ENCODE measurements around the gene RAD51B.
"Not testable (repeated sequence)": the region's sequence is repeated elsewhere in the genome, so short reads cannot be mapped to it uniquely, and the experiment has no call there.

Gene RAD51B

GRCh38 chr14:68752271-68753006 lies 932.9 kb downstream of the RAD51B start:
- DNase-seq = no peak

- DNase-seq = no peak
These were observed 934.1 kb downstream of the RAD51B start for GRCh38 chr14:68753690-68754089.

DNA sequence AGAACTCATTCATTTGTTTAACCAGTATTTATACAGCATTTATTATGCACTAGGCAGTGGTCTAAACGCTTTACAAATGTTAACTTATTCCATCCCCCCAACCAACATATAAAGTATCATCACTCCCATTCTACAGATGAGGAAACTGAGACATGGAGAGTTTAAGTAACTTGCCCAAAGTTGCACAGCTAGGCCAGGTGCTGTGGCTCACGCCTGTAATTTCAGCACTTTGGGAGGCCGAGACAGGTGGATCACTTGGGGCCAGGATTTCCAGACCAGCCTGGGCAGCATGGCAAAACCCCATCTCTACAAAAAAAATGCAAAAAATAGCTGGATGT lies 935.4 kb downstream of the RAD51B start:
- DNase-seq = no peak

GRCh38 chr14:68756000-68756481 lies 936.5 kb downstream of the RAD51B start:
- DNase-seq = no peak

DNA sequence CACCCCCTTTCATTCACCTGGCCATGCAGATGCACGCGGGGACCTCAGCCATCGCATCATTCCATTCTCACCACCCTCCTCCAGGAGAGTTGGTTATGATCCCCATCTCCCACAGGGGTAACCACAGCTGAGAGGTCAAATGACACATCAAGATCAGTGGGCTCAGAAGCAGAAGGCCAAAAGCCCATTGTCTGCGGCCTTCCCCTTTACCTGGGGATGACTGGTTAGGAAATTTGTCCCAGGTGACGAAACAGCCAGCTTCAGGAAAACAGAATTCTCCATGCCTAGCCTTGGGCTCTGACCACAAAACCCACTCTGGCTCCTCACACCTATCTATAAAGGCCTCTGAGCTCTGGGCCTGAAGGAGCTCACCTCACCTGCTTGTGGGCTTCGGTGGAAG lies 937.2 kb downstream of the RAD51B start:
- DNase-seq = no peak

DNA sequence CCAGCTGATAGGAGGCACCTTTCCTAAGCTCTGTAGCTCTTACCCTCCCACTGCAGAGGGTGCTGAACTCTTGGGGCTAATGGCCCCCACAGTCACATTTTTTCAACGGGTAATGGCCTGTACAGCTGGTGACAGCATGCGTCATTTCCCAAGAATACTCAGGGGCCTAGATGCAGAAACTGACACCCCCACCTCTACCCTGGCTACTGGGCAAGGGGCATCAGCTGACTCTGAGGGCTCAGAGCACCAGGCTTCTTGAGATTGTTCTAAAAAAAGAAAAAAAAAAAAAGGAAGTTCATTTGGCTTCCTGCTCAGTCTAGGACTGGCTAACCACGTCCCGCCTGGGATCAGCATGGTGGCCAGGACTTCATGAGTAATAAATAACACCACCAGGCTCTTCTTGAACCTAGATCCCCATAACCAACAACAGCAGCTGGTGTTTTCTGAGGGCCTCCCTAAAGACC lies 938.1 kb downstream of the RAD51B start:
- no peak for DNase-seq

GRCh38 chr14:68758301-68758700 lies 938.7 kb downstream of the RAD51B start:
- DNase-seq = no peak

DNA sequence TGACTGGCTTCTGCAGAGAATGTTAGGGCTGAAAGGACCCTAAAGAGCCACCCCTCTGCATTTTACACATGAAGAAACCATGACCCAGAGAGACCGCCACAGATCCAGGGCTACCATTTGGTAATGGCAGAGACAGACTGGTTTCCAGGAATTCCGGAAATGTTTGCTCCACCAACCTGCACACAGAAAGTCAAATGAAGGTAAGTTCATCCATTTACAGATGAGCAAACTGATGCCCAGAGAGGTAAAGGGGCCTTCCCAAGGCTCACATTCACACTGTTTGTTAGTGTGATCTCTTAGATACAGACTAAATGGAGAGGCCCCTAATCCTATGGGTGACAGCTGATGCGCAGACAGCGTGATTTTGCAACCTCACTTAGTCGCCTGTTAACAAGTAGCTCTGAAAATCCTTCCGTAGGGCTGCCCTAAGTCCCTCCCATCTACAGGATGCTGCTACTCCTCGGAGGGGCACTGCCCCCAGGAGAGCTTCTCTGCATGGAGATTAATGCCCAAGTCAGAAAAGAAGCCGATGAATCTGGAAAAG lies 939.5 kb downstream of the RAD51B start:
- no peak for DNase-seq

DNA sequence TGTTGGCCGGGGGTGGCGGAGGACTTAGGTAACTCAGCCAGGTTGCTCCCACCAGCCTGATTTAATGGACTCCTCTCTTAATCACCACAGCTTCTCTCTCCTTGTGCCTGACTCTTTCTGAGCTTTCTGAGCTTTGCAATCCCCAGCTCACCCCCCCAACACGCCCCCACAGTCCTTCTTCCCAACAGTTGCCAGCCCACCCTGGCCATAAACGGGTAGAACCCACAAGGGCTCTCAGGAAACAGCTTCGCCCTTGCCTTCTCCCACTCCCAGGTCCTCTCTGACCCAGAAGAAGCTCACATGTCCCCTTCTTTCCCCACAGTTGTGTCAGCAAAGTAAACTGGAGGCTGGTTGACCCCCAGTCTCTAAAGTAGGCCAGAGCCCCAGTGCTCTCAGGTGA lies 940.4 kb downstream of the RAD51B start:
- no peak for DNase-seq

- no peak for DNase-seq
These were observed 941.2 kb downstream of the RAD51B start for GRCh38 chr14:68760761-68761160.

DNA sequence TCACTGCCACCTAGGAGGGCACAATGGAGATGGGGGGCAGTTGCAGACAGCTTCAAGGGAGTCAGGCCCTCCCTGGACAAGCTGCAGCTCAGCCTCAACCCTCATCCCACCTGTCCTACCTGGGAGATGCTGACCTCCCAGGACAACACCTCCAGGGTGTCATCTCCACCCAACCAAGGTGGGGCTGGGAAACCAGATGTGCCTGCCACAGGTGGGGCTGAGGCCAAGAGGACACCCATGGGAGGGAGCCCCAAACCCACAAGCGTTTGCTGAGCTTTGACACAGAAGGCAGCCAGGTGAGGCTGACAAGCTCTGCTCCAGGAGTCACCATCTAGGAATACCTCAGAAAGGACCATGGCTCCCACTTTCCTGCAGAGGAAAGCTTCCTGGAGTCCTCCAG lies 941.8 kb downstream of the RAD51B start:
- no peak for DNase-seq

GRCh38 chr14:68762953-68763764 lies 943.6 kb downstream of the RAD51B start:
- DNase-seq = peak; percentile 19

- DNase-seq = not testable (repeated sequence)
These were observed 944.3 kb downstream of the RAD51B start for GRCh38 chr14:68763843-68764242.

DNA sequence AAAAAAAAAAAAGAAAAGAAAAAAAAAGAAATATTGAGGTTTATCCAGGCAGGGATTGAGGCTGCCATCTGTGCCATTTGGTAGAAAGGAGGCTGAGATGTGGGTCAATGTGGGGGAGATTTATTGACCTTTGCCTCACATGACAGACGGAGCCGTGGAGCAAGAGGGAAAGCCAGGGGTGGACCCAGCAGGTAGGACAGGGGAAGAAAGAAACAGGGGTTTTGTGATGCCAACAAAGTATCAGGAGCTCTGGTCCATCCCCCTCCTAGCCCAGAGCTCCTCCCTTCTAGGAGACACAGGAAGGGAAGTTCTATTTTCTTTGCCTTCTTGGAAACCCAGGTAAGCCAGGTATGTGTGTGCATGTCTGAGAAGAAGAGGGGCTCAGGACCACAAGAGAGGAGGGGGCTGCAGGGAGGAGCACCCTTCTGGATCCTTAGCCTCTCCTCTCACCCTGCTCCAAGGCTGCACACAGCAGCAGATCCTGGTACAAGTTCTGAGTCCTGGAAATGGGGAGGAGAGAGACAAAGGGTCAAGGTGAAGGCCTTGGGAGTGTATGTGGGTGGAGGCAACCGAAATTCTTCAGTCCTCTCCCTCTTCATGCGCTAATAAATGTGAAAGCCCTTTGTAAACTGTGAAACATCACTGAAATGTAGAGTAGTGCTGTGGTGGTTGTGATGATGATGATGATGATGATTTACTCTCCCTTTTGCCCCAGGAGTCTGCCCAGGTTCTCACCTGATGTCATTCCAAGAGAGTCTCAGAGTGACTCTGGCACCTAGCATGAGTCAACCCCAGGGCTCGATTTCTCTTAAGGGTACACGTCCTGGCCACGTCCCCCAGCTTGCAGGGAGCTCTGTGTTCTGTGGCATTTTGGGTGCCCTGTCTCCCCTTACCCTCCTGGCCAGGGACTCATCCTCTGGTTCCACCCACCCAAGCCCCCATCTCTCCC lies 947.0 kb downstream of the RAD51B start:
- no peak for DNase-seq

GRCh38 chr14:68767248-68767645 lies 947.7 kb downstream of the RAD51B start:
- DNase-seq = no peak

- DNase-seq = no peak
These were observed 948.7 kb downstream of the RAD51B start for GRCh38 chr14:68768316-68768715.

- no peak for DNase-seq
These were observed 950.5 kb downstream of the RAD51B start for GRCh38 chr14:68770051-68770450.

DNA sequence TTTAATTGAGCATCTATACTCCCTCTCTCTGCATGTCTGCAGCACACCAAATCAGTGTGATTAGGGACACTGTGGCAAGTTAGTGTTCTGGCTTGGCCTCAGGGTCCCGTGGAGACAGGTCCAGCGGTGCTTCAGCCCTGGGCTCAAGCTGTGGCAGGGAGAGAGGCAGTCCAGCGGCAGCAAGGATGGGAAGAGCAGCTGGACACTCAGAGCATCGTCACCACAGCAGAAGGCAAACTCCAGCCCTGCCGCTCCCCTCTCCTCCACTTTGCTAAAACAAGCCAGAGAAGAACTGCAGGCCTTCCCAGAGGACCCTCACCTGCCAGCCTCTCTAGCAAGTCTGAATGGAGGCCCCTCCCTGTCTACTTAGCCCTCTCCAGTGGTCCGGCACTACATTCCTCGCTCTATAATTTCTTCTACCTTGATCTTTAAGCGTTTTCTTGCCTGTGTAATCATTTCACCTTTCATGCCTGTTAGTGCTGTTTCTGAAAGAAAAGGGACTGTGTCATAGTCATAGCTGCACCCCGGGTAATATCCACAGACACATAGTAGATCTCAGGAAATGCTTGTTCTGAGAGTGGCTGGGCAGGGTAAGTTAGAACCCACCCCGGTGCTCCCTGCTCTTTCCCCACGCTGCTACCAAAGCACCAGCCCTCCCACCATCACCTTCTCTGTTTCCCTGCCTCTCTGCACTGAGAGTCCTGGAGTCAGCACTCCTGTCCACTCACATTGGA lies 951.1 kb downstream of the RAD51B start:
- no peak for DNase-seq

- no peak for DNase-seq
These were observed 952.1 kb downstream of the RAD51B start for GRCh38 chr14:68771631-68772030.

- no peak for DNase-seq
These were observed 953.3 kb downstream of the RAD51B start for GRCh38 chr14:68772761-68773381.

DNA sequence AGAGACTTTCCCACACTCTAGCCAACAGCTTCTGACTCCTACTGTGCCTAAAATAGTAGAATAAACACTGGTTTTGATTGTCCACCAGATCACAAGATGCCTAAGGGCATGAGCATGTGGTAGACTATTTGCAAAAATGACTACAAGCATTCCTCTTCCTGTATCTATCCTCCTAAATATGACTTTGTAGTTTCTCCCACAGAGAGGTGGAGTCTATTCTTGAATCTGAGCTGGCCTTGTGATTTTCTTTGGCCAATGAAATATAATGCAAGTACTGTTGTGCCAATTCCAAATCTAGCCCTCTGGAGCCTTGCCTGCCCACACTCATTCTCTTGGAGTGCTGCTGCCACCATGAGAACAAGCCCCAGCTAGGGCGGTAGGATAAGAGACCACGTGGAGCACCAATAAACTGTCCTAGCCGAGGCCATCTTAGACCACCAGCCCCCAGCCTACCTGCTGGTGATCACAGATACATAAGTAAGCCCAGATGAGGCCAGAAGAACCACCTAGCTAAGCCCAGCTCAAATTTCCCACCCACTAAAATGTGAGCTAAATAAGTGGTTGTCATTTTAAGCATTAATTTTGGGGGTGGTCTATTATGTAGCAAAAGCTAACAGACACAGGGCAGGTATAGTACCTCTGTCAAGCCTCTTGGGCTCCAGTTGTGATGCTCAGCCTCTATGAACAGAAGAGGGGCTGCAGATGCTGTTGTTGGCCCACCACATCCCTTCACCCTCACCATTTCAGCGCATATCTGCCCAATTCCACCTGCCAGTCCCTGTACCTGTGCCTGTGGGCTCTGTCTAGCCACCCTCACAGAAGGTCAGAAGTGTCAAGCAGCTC lies 955.4 kb downstream of the RAD51B start:
- no peak for DNase-seq

Measured in NCI-H1092 treated with DMSO at 0.1 percent for 48 hours (cell line).